Heart left ventricle (tissue), 13 donors: Measurements from ENCODE around the gene EMD.

ENCODE experiments used
- POLR2A ChIP-seq, 2 donors: fragments of 450-650 bp; IDR thresholded peaks; one replicate each; pipeline ENCODE4 v1.6.1; 2017; ENCODE audit warnings: antibody characterized with exemption in 2 of 2, mild to moderate bottlenecking in 2 of 2, moderate library complexity in 2 of 2
- TF ChIP-seq, protein P1 (sequence below), 12 donors: fragments of 200-600 bp; sonication (generic) in 4 of 12; IDR thresholded peaks; one replicate each; pipeline versions ENCODE4 v1.5.0 to v1.8.0; 2018 to 2022; ENCODE audit warnings: antibody characterized with exemption in 12 of 12, mild to moderate bottlenecking in 5 of 12
- donor health status: ischemic (EF 13 %, LVEDD 7.1; RV severe dilation, severe dysfunction).
- donor health status: DM: no; HTN: yes; CAD: no.
- donor health status: DM: no; HTN: no; CAD: no.
- donor health status: ischemic (EF 25% LVEDD 6.9; RV normal size, moderate dysfunction).
- donor health status: ischemic (EF 25% LVEDD 5.7; RV mildly dilated, moderate dysfunction).
- donor health status: ischemic (EF 35%, LVEDD 5.7; RV mildly dilated, moderate dysfunction).
- donor health status: nonischemic (EF 11% LVEDD 7.7; RV severe dilation, severe dysfunction).
- donor health status: DM: yes; HTN: yes; CAD: no.
- donor health status: PGD.
- donor health status: ischemic (EF 29% LVEDD 5.4; RV normal size, mild dysfunction).
- donor health status: nonischemic (EF 23%, LVEDD 6.1; RV moderate dilation, normal function).

DNA sequence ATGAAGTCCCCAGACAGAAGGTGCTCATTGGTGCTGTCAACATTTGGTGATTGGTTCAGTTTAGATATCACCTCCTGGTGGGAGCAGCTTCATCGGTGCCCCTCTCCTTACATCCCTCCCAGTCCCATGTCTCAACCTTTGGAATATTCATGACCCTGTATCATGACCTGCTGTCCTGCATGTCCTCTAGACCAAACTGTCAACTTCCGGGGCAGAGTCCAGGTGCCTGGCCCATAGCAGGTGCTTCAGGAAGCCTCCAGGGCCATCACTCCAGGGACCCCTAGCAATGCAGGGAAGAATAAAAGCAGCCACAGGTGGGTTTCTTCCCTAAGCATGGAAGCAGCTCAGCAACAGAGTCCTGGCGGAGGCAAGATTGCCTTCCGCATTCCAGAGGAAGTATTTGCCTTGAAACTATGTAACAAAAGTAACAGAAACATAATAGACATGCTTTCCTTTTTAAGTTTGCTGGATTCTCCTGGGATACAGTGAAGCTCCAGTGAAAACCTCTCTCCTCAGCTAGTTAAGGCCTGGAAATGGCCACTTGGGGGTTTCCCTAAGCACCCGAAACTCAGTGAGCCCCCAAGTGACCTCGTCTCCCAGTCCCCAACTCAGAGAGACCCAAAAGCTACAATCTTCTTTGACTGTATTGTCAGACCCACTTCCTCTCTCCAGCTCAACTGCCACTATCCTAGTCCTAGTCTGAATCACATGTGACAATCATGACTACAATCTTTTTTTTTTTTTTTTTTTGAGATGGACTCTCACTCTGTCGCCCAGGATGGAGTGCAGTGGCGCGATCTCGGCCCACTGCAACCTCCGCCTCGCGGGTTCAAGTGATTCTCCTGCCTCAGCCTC, 48.0 kb downstream of the EMD start:
- TF ChIP-seq, protein P1, sequence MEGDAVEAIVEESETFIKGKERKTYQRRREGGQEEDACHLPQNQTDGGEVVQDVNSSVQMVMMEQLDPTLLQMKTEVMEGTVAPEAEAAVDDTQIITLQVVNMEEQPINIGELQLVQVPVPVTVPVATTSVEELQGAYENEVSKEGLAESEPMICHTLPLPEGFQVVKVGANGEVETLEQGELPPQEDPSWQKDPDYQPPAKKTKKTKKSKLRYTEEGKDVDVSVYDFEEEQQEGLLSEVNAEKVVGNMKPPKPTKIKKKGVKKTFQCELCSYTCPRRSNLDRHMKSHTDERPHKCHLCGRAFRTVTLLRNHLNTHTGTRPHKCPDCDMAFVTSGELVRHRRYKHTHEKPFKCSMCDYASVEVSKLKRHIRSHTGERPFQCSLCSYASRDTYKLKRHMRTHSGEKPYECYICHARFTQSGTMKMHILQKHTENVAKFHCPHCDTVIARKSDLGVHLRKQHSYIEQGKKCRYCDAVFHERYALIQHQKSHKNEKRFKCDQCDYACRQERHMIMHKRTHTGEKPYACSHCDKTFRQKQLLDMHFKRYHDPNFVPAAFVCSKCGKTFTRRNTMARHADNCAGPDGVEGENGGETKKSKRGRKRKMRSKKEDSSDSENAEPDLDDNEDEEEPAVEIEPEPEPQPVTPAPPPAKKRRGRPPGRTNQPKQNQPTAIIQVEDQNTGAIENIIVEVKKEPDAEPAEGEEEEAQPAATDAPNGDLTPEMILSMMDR (IDR thresholded peaks at IDR 0.05) = no peak
- no peak for TF ChIP-seq POLR2A (IDR thresholded peaks at IDR 0.05)
